Stimulated activated CD8-positive, alpha-beta memory T cell treated with anti-CD3 and anti-CD28 coated beads, Interleukin-12 subunit alpha, Interleukin-12 subunit beta, amount 100 ng/mL, for 24 hours (primary cell): ENCODE measurements around the gene ELK4.

ENCODE experiments used
- DNase-seq: peaks from one replicate; pipeline ENCODE4 v3.0.0-alpha.2; 2020; ENCODE audit errors: extremely low read depth

ELK4 gene

DNA sequence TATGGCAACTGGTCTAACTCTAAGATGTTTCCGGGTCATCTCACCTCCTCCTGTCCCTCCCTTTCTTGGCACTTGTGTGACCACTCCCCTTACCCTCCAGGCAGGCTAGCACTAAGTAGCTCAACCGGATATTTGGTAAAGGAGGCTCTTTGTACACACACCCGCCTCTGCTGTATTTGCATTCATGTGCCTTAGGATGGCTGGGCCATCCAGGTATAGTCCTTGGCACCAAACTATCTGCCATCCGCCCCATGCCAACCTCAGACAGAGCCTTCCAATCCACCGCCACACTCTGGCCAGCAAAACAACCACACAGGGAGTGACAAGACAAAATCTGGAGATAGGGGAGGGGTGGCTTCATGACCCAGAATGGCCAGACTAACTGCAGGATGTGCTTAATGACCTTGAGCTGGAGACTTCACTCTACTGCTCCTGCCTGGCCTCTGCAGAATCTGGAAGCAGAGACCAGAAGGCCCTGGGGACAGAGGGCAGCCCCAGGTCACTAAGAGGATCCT lies 67.8 kb downstream of the ELK4 start:
- no peak for DNase-seq

DNA sequence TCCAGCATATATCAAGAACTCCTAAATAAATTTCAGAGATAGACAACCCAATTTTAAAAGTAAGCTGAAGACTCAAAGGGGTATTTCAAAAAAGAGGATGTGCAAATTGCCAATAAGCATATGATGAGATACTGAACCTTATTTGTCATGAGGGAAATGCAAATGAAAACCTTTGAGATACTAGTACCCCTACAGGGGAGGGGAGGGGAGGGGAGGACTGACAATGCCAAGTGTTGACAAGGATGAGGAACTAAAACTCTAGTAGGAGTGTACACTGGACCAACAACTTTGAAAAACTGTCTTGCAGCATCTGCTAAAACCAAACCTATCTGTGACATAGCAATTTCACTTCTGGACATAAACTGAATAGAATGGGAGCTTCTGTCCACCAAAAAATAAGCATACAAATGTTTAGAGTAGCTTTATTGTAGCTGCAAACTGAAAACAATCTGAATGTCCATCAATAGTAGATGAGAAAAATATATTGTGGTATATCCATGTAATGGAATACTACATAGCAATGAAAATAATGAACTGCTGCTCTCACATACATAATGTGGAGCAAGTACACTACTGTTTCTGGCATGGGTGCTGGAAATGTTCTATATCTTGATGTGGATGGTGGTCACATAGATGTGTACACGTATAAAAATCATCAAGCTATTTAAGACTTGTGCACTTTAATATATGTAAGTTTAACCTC lies 70.2 kb downstream of the ELK4 start:
- no peak for DNase-seq
